SU-DHL-6 (cell line): ENCODE measurements around the gene MEIS2.

Source experiments
- H2AFZ ChIP-seq: fragments of 200-600 bp; sonication (generic); 2 replicates; pipeline ENCODE4 v1.6.1; 2014; ENCODE audit warnings: low read depth, mild to moderate bottlenecking, moderate library complexity, mixed read lengths, antibody characterized with exemption, low read length; ENCODE audit not compliant: severe bottlenecking
- H3F3A ChIP-seq: fragments of 200-600 bp; shearing (Covaris generic); 2 replicates; pipeline ENCODE4 v1.6.0; 2016; ENCODE audit warnings: antibody characterized with exemption, mild to moderate bottlenecking; ENCODE audit not compliant: insufficient read depth
- H3K27ac ChIP-seq: fragments of 200-600 bp; sonication (generic); 2 replicates; pipeline ENCODE4 v1.5.1; 2016; ENCODE audit warnings: low read depth, mild to moderate bottlenecking, low read length, moderate library complexity, mixed read lengths
- H3K27me3 ChIP-seq: fragments of 200-600 bp; sonication (generic), shearing (Covaris generic); 2 replicates; pipeline ENCODE4 v1.6.0; 2014; ENCODE audit warnings: mild to moderate bottlenecking, low read length
- H3K36me3 ChIP-seq: fragments of 200-600 bp; sonication (generic); 2 replicates; pipeline ENCODE4 v1.6.1; 2014; ENCODE audit warnings: mild to moderate bottlenecking, low read length, mixed read lengths
- H3K4me2 ChIP-seq: fragments of 300-600, 200-600 bp; shearing (Covaris generic), sonication (generic); 2 replicates; pipeline ENCODE4 v1.6.0; 2014; ENCODE audit warnings: low read length, low read depth, mild to moderate bottlenecking; ENCODE audit not compliant: poor library complexity, severe bottlenecking
- H3K4me3 ChIP-seq: fragments of 200-600 bp; sonication (generic); 2 replicates; pipeline ENCODE4 v1.5.1; 2014; ENCODE audit warnings: antibody characterized with exemption, low read length, mild to moderate bottlenecking, mixed read lengths; ENCODE audit not compliant: insufficient read depth, poor library complexity, severe bottlenecking
- H3K79me2 ChIP-seq: fragments of 200-600 bp; sonication (generic); 2 replicates; pipeline ENCODE4 v1.6.1; 2014; ENCODE audit warnings: mild to moderate bottlenecking, low read length, moderate library complexity; ENCODE audit not compliant: insufficient read depth
- H3K9ac ChIP-seq: fragments of 200-600 bp; sonication (generic); 2 replicates; pipeline ENCODE4 v1.7.0; 2014; ENCODE audit warnings: mild to moderate bottlenecking, low read length
- H3K9me2 ChIP-seq: fragments of 200-600 bp; sonication (generic); replicated peaks from 2 replicates; pipeline ENCODE4 v1.6.1; 2014; ENCODE audit warnings: low read length; ENCODE audit not compliant: insufficient read depth
- H3K9me3 ChIP-seq: fragments of 200-600 bp; sonication (generic); 2 replicates; pipeline ENCODE4 v1.6.1; 2014; ENCODE audit warnings: low read length, mixed read lengths; ENCODE audit not compliant: insufficient read depth
- H4K20me1 ChIP-seq: fragments of 200-600 bp; sonication (generic); 2 replicates; pipeline ENCODE4 v1.6.1; 2014; ENCODE audit warnings: low read depth, mild to moderate bottlenecking, antibody characterized with exemption, low read length, moderate library complexity, mixed read lengths
- EZH2phosphoT487 ChIP-seq: fragments of 200-600 bp; sonication (generic), shearing (Covaris generic); conservative IDR thresholded peaks from 2 replicates; pipeline ENCODE4 v1.6.1; 2018; ENCODE audit warnings: mild to moderate bottlenecking, antibody characterized with exemption, low read length, moderate library complexity, mixed read lengths
- TF ChIP-seq, protein P1 (sequence below): fragments of 200-600 bp; sonication (generic); IDR thresholded peaks from one replicate; pipeline ENCODE4 v1.5.1; 2017; ENCODE audit warnings: antibody characterized with exemption, mild to moderate bottlenecking, low read length, moderate library complexity; ENCODE audit not compliant: insufficient read depth, poor library complexity, severe bottlenecking

MEIS2 gene

DNA sequence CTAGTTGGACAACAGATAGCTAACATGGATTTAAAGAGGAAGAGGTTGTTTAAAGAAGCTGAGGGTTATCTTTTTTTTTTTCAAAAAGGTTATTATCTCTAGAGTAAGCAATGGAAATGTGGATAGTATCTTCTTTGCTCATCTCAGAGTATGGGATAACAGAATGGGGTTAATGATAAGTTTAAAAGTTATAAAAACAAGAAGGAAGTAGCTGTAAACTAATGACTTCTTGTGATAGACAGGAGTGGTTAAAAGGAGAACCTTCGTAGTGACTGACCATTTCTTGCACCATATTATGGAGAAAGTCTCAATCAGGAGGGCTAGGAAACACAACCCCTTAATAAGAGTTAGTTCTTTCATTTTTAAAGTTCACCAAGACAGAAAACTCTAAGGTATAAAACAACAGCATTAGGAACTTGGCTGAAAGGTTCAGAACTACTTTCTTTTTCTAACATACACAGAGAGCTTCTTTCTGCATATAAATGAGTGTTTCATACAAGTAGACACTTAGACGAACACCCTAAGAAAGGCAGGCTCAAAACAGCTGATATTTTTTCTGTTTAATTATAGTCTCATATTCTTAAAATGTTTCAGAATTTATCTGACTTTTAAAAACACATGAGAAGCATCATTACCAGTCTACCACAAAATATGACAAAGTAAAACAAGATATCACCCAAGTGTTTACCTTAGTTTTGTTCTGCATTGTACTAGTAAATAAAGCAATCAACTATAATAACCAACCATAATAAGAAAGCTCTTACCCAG lies 140.0 kb downstream of the MEIS2 start:
- no peaks in the 10 kb centered on the region for H4K20me1 ChIP-seq
- H3K4me2 ChIP-seq: no peak overlapping the region
- H3K9me3 ChIP-seq: no peaks in the 10 kb centered on the region
- no peak overlapping the region for H2AFZ ChIP-seq
- no peak overlapping the region for H3K9ac ChIP-seq
- no peaks in the 10 kb centered on the region for H3K27me3 ChIP-seq
- TF ChIP-seq EZH2phosphoT487: no peak
- TF ChIP-seq, protein P1, sequence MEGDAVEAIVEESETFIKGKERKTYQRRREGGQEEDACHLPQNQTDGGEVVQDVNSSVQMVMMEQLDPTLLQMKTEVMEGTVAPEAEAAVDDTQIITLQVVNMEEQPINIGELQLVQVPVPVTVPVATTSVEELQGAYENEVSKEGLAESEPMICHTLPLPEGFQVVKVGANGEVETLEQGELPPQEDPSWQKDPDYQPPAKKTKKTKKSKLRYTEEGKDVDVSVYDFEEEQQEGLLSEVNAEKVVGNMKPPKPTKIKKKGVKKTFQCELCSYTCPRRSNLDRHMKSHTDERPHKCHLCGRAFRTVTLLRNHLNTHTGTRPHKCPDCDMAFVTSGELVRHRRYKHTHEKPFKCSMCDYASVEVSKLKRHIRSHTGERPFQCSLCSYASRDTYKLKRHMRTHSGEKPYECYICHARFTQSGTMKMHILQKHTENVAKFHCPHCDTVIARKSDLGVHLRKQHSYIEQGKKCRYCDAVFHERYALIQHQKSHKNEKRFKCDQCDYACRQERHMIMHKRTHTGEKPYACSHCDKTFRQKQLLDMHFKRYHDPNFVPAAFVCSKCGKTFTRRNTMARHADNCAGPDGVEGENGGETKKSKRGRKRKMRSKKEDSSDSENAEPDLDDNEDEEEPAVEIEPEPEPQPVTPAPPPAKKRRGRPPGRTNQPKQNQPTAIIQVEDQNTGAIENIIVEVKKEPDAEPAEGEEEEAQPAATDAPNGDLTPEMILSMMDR: no peak
- no peaks in the 10 kb centered on the region for H3K79me2 ChIP-seq
- H3K9me2 ChIP-seq: no peaks in the 10 kb centered on the region
- H3K36me3 ChIP-seq: no peaks in the 10 kb centered on the region
- H3K4me3 ChIP-seq: no peak overlapping the region
- H3K27ac ChIP-seq: no peak overlapping the region
- no peaks in the 10 kb centered on the region for H3F3A ChIP-seq

DNA sequence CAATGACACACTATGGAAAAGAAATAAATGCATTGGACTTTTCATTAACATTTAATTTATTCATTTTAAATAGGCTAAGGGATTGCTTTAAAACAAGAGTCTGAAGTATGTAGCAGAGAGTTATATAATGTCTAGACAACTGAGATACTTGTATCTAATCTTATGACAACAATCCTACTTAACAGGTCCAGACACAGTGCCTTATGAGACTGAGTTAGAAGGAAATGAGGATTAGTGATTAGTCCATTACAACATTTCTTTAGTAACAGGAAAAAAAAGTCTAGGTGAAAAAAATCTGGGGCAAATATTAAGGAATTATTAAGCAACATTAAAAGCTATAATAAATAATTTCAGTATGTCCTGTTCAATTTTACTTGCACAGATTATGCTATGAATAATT lies 140.6 kb downstream of the MEIS2 start:
- Histone ChIP-seq H3K9me2 (no peaks in the 10 kb centered on the region), H3K4me3 (no peak overlapping the region), H3K9ac (no peak overlapping the region), H2AFZ (no peak overlapping the region), H3K27me3 (no peaks in the 10 kb centered on the region), H3K9me3 (no peaks in the 10 kb centered on the region), H3K27ac (no peak overlapping the region), H4K20me1 (no peaks in the 10 kb centered on the region), H3F3A (no peaks in the 10 kb centered on the region), H3K79me2 (no peaks in the 10 kb centered on the region), H3K4me2 (no peak overlapping the region), H3K36me3 (no peaks in the 10 kb centered on the region)
- TF ChIP-seq EZH2phosphoT487: no peak
- TF ChIP-seq, protein P1: no peak

DNA sequence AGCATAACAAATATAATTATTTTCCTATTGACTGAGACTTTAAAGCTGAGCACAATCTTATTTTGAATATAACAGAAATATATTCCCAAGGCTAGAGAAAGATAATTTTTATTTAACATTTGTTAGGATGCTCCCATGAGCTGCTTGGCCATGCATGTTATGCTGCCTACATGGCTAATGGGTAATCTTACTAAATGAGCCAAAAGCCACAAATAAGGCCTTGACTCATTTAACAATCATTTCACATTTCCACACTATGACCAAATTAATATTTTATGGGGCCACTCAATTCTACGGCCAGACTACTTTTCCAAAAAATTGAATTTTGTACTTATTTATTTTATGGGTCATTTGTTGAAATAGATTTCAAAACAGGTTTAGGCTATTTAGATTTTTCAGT lies 141.7 kb downstream of the MEIS2 start:
- no peak for TF ChIP-seq EZH2phosphoT487
- TF ChIP-seq, protein P1: no peak
- no peaks in the 10 kb centered on the region for H3K36me3 ChIP-seq
- H3K4me3 ChIP-seq: no peak overlapping the region
- no peaks in the 10 kb centered on the region for H3K9me2 ChIP-seq
- no peaks in the 10 kb centered on the region for H3K79me2 ChIP-seq
- no peak overlapping the region for H3K27ac ChIP-seq
- no peak overlapping the region for H2AFZ ChIP-seq
- H3F3A ChIP-seq: no peaks in the 10 kb centered on the region
- no peaks in the 10 kb centered on the region for H3K9me3 ChIP-seq
- no peak overlapping the region for H3K9ac ChIP-seq
- H4K20me1 ChIP-seq: no peaks in the 10 kb centered on the region
- H3K4me2 ChIP-seq: no peak overlapping the region
- H3K27me3 ChIP-seq: no peaks in the 10 kb centered on the region
